AG04449 (cell line): ENCODE results near the gene TIPARP.

Experiments used
- CTCF ChIA-PET: fragments of 350-600 bp; formaldehyde crosslinking; extraction: SDS; loops from one replicate; lab custom pipeline; 2021; ENCODE audit warnings: antibody characterized with exemption; lab: Yijun Ruan, JAX
- POLR2A ChIA-PET: fragments of 400-600, 350-600 bp; formaldehyde crosslinking; extraction: SDS; loops from one replicate; lab custom pipeline; 2020; ENCODE audit warnings: antibody characterized with exemption, inconsistent platforms; lab: Yijun Ruan, JAX
- DNase-seq: peaks from one replicate; pipeline ENCODE4 v3.0.0-alpha.2; 2010; ENCODE audit warnings: low read depth, low spot score
- H3K4me3 ChIP-seq: 2 replicates; pipeline ENCODE4 v1.5.1; 2011; ENCODE audit warnings: low read depth, mild to moderate bottlenecking, control low read depth, low read length
- TF ChIP-seq, protein P1 (sequence below): IDR thresholded peaks from one replicate; pipeline ENCODE4 v1.5.1; 2011; ENCODE audit warnings: mild to moderate bottlenecking, moderate library complexity, low read length, control low read depth, inconsistent platforms; ENCODE audit not compliant: insufficient read depth; ENCODE audit errors: missing control alignments

The TIPARP gene

GRCh38 chr3:156654834-156655233 lies 19.6 kb upstream of the TIPARP start:
- DNase-seq = no peak
- TF ChIP-seq, protein P1, sequence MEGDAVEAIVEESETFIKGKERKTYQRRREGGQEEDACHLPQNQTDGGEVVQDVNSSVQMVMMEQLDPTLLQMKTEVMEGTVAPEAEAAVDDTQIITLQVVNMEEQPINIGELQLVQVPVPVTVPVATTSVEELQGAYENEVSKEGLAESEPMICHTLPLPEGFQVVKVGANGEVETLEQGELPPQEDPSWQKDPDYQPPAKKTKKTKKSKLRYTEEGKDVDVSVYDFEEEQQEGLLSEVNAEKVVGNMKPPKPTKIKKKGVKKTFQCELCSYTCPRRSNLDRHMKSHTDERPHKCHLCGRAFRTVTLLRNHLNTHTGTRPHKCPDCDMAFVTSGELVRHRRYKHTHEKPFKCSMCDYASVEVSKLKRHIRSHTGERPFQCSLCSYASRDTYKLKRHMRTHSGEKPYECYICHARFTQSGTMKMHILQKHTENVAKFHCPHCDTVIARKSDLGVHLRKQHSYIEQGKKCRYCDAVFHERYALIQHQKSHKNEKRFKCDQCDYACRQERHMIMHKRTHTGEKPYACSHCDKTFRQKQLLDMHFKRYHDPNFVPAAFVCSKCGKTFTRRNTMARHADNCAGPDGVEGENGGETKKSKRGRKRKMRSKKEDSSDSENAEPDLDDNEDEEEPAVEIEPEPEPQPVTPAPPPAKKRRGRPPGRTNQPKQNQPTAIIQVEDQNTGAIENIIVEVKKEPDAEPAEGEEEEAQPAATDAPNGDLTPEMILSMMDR = no peak
- H3K4me3 ChIP-seq = no peak overlapping the region
- POLR2A ChIA-PET = interaction anchor here (1.2 kb wide), 1 partner anchor 20 kb away, joined by 4 read pairs; the partner anchor contains the start of gene TIPARP
- CTCF ChIA-PET = interaction anchor here (0.8 to 1.4 kb wide), 3 partner anchors 19 to 504 kb away, joined by 3 to 7 read pairs (median 3); no protein-coding TSS in a partner anchor

GRCh38 chr3:156655819-156656550 lies 18.4 kb upstream of the TIPARP start:
- no peak for DNase-seq
- POLR2A ChIA-PET = no interaction called here
- H3K4me3 ChIP-seq = no peak overlapping the region
- CTCF ChIA-PET = interaction anchor here (1.4 kb wide), 1 partner anchor 18 kb away, joined by 7 read pairs; no protein-coding TSS in a partner anchor
- TF ChIP-seq, protein P1 = no peak

DNA sequence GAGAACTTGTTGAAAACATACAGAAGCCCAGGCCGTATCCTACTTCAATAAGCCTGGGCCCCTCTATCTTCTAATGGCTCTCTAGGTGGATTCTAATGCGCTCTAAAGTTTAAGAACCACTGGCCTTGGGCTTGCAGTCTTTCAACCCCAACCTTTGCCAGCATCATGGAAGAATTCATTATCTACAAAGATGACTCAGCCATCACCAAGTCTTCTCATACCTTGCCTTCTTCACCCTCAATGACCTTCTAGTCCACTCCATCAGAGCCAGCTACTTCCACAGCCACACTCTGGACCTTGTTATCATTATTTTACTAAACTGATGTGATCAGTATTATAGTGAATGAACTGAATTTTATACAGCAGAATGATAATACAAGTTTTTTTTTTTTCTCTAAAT lies 16.9 kb upstream of the TIPARP start:
- TF ChIP-seq, protein P1 = no peak
- H3K4me3 ChIP-seq = no peak overlapping the region
- ChIA-PET POLR2A (no interaction called here), CTCF (no interaction called here)
- no peak for DNase-seq

DNA sequence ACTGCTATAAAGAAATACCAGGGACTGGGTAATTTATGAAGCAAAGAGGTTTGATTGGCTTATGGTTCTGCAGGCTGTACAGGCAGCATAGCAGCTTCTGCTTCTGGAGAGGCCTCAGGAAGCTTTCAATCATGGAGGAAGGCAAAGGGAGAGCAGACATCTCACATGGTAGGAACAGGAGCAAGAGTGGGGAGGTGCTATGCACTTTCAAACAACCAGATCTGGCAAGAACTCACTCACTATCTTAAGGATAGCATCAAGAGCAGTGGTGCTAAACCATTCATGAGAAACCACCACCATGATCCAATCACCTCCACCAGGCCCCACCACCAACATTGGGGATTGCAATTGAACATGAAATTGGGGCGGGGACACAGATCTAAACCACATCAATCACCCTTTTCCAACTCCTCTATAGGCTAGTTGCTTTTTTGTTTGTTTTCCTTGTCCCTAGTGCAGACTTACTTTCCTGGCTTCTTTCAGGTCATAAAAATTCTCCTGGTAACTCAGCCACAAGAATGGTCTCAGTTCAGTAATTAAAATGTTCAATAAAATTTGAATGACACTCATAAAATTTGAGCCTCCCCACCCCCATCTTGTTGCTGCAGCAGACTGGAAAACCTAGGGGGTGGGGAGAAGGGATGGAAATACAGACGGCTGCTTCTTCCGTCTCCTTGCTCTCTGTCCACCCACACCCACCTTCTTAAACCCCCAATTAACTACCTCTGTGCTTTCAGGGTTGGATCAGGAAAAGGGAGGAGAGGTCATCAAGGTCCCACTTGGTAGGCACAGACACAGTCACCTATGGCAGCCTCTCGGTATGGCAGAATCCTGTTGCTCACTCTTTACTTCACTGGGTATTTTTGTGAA lies 16.3 kb upstream of the TIPARP start:
- POLR2A ChIA-PET = no interaction called here
- TF ChIP-seq, protein P1 = no peak
- CTCF ChIA-PET = no interaction called here
- no peak for DNase-seq
- no peak overlapping the region for H3K4me3 ChIP-seq

GRCh38 chr3:156658732-156659090 lies 15.7 kb upstream of the TIPARP start:
- no peak for DNase-seq
- ChIA-PET POLR2A (no interaction called here), CTCF (interaction anchor here (0.9 kb wide), 1 partner anchor 16 kb away, joined by 3 read pairs; the partner anchor contains the start of gene TIPARP)
- TF ChIP-seq, protein P1 = no peak
- no peak overlapping the region for H3K4me3 ChIP-seq

DNA sequence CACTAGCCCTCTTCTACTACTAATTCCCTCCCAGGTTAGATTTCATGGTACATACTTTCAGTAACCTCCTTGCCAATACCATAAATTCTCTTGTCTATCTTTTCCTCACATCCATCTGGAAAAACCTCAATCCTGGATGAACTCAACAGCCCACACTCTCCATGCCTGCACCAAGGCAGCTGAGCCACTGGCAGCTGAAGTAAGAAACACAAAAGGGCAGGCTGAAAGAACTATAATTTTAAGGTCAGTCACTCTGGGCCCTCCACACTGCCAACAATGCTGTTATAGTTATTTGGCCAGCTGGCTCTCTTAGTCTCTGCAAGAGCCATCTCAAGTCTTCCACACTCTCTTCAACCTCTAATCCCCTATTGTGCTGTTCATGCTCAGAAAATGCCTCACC lies 15.1 kb upstream of the TIPARP start:
- TF ChIP-seq, protein P1 = no peak
- DNase-seq = no peak
- H3K4me3 ChIP-seq = no peak overlapping the region
- ChIA-PET CTCF (interaction anchor here (0.9 kb wide), 1 partner anchor 16 kb away, joined by 3 read pairs; the partner anchor contains the start of gene TIPARP), POLR2A (no interaction called here)
